Stomach (tissue), 4 donors: ENCODE data around the gene LILRA6.

Experiments used
- CTCF ChIP-seq, 7 experiments: fragments of 450-650 bp in 4 of 7; fragments of 200-600 bp in 3 of 7; sonication (generic) in 3 of 7; IDR thresholded peaks; one replicate each; pipeline ENCODE4 v1.5.1; 2016 to 2019; ENCODE audit warnings: antibody characterized with exemption in 7 of 7, control low read depth in 2 of 7, mild to moderate bottlenecking in 1 of 7
- POLR2A ChIP-seq, 4 donors: fragments of 450-650 bp; IDR thresholded peaks; one replicate each; pipeline ENCODE4 v1.6.1; 2016; ENCODE audit warnings: antibody characterized with exemption in 4 of 4, control low read depth in 2 of 4, mild to moderate bottlenecking in 1 of 4, moderate library complexity in 1 of 4
- POLR2AphosphoS5 ChIP-seq, 3 donors: sonication (generic); formaldehyde crosslinking; IDR thresholded peaks; one replicate each; pipeline ENCODE4 v1.6.1; 2016; ENCODE audit warnings: antibody characterized with exemption in 3 of 3

- no peak for TF ChIP-seq CTCF (IDR thresholded peaks at IDR 0.05)
- peak in 1 of 3 donors; percentile 4 for TF ChIP-seq POLR2AphosphoS5 (IDR thresholded peaks at IDR 0.05)
- no peak for TF ChIP-seq POLR2A (IDR thresholded peaks at IDR 0.05)
Observed at GRCh38 chr19:54203151-54203611, 39.4 kb downstream of the LILRA6 start.
